Measurements from ENCODE around the gene EFCAB5. TPM values are rescaled to one million over a fixed set of nuclear protein-coding genes. Genes with fewer than 3 reads are reported as not detected.

EFCAB5 gene
- total RNA-seq, 1 donor from 2014 or later, result not detected

GRCh38 chr17:29918922-29919856 is 22.2 kb upstream of the EFCAB5 start:
- Histone ChIP-seq H3K4me3 (no peak overlapping the region), H3K27me3 (ENCODE audit: low read depth) (no peaks in the 10 kb centered on the region), H3K9me3 (replicated peaks) (no peaks in the 10 kb centered on the region), H3K4me1 (peaks cover 27% of the 10 kb centered on the region), H3K27ac (replicated peaks) (no peak overlapping the region), H3K36me3 (no peaks in the 10 kb centered on the region)
- TF ChIP-seq CTCF (IDR thresholded peaks at IDR 0.05; ENCODE audit: borderline replicate concordance), result no peak
- intact Hi-C loops (cut with micrococcal nuclease), result no loop called here
- no peak for DNase-seq

- no peak for TF ChIP-seq CTCF (IDR thresholded peaks at IDR 0.05; ENCODE audit: borderline replicate concordance)
- H3K27ac ChIP-seq (replicated peaks), result no peak overlapping the region
- H3K36me3 ChIP-seq, result no peaks in the 10 kb centered on the region
- no peaks in the 10 kb centered on the region for H3K27me3 ChIP-seq (ENCODE audit: low read depth)
- no peak overlapping the region for H3K4me3 ChIP-seq
- DNase-seq, result no peak
- intact Hi-C loops (cut with micrococcal nuclease), result no loop called here
- H3K9me3 ChIP-seq (replicated peaks), result no peaks in the 10 kb centered on the region
- H3K4me1 ChIP-seq, result peaks cover 49% of the 10 kb centered on the region
These were observed 16.6 kb upstream of the EFCAB5 start for GRCh38 chr17:29924786-29925185.

- TF ChIP-seq CTCF (IDR thresholded peaks at IDR 0.05; ENCODE audit: borderline replicate concordance), result no peak
- intact Hi-C loops (cut with micrococcal nuclease), result no loop called here
- Histone ChIP-seq H3K9me3 (replicated peaks) (no peaks in the 10 kb centered on the region), H3K27me3 (ENCODE audit: low read depth) (no peaks in the 10 kb centered on the region), H3K27ac (replicated peaks) (no peak overlapping the region), H3K4me1 (peaks cover 69% of the 10 kb centered on the region), H3K4me3 (peak overlapping the region; percentile 84), H3K36me3 (no peaks in the 10 kb centered on the region)
- no peak for DNase-seq
These were observed 13.9 kb upstream of the EFCAB5 start for GRCh38 chr17:29927546-29927945.

- Histone ChIP-seq H3K9me3 (replicated peaks) (no peaks in the 10 kb centered on the region), H3K27ac (replicated peaks) (peak overlapping the region; percentile 92), H3K27me3 (ENCODE audit: low read depth) (no peaks in the 10 kb centered on the region), H3K4me3 (peak overlapping the region; percentile 84), H3K36me3 (no peaks in the 10 kb centered on the region), H3K4me1 (peaks cover 67% of the 10 kb centered on the region)
- TF ChIP-seq CTCF (IDR thresholded peaks at IDR 0.05; ENCODE audit: borderline replicate concordance), result no peak
- intact Hi-C loops (cut with micrococcal nuclease), result no loop called here
- DNase-seq, result no peak
These were observed 12.4 kb upstream of the EFCAB5 start for GRCh38 chr17:29929006-29929532.

- Histone ChIP-seq H3K36me3 (no peaks in the 10 kb centered on the region), H3K9me3 (replicated peaks) (no peaks in the 10 kb centered on the region), H3K4me1 (peaks cover 60% of the 10 kb centered on the region), H3K4me3 (peak within 1 kb of the TSS; percentile 84), H3K27me3 (ENCODE audit: low read depth) (no peaks in the 10 kb centered on the region), H3K27ac (replicated peaks) (peak within 1 kb of the TSS; percentile 92)
- intact Hi-C loops (cut with micrococcal nuclease), result loop anchor here (2.0 kb wide), 1 partner anchor 123 kb away; no protein-coding TSS in a partner anchor
- peak; percentile 89 for DNase-seq
- no peak for TF ChIP-seq CTCF (IDR thresholded peaks at IDR 0.05; ENCODE audit: borderline replicate concordance)
These were observed 11.7 kb upstream of the EFCAB5 start, which contains the start of gene SSH2 for GRCh38 chr17:29929533-29930408. Gene SSH2 (minus strand): TSS chr17:29930228. CDS start chr17:29930000, 228 bp downstream.

All from left ventricle myocardium inferior (tissue), 1 donor.